Measurements from ENCODE around the gene MSI2. TPM values are rescaled to one million over a fixed set of nuclear protein-coding genes. Genes with fewer than 3 reads are reported as not detected.

MSI2 gene
- total and polyA plus RNA-seq, 12 donors, result 32.6 to 411 (median 148) TPM

- no peak for TF ChIP-seq POLR2A (IDR thresholded peaks at IDR 0.05)
- no peak for TF ChIP-seq CTCF (IDR thresholded peaks at IDR 0.05)
- H3K4me1 ChIP-seq (replicated peaks in 1 of 2), result peaks cover 0 to 6% of the 10 kb centered on the region in 2 donors
- H3K27me3 ChIP-seq, result no peaks in the 10 kb centered on the region
- no peak overlapping the region for H3K27ac ChIP-seq
- no peaks in the 10 kb centered on the region for H3K9me3 ChIP-seq (replicated peaks in 1 of 3)
- no peak overlapping the region for H3K4me3 ChIP-seq
- WGBS, 4 donors, result 83 to 90% (median 86%) methylated on average over 20 of the region's 20 CpGs
- DNase-seq, result no peak
- no peaks in the 10 kb centered on the region for H3K36me3 ChIP-seq (replicated peaks in 1 of 2)
- intact Hi-C loops (cut with DNase I), result no loop called here
Observed at GRCh38 chr17:57636985-57637665, 380.8 kb downstream of the MSI2 start.

- Histone ChIP-seq H3K27ac (no peak overlapping the region), H3K36me3 (replicated peaks in 1 of 2) (no peaks in the 10 kb centered on the region), H3K4me1 (replicated peaks in 1 of 2) (peaks cover 0 to 6% of the 10 kb centered on the region in 2 donors), H3K9me3 (replicated peaks in 1 of 3) (no peaks in the 10 kb centered on the region), H3K4me3 (no peak overlapping the region), H3K27me3 (no peaks in the 10 kb centered on the region)
- no peak for TF ChIP-seq POLR2A (IDR thresholded peaks at IDR 0.05)
- no peak for TF ChIP-seq CTCF (IDR thresholded peaks at IDR 0.05)
- intact Hi-C loops (cut with DNase I), result no loop called here
- no peak for DNase-seq
- WGBS, 4 donors, result 85 to 95% (median 93%) methylated on average over 3 to 6 of the region's 6 CpGs
Observed at GRCh38 chr17:57637666-57638010, 381.3 kb downstream of the MSI2 start.

- H3K27ac ChIP-seq, result no peak overlapping the region
- peaks cover 0 to 6% of the 10 kb centered on the region in 2 donors for H3K4me1 ChIP-seq (replicated peaks in 1 of 2)
- H3K36me3 ChIP-seq (replicated peaks in 1 of 2), result no peaks in the 10 kb centered on the region
- intact Hi-C loops (cut with DNase I), result no loop called here
- WGBS, 4 donors, result 88 to 96% (median 94%) methylated on average over 8 of the region's 8 CpGs
- no peak for TF ChIP-seq POLR2A (IDR thresholded peaks at IDR 0.05)
- TF ChIP-seq CTCF (IDR thresholded peaks at IDR 0.05), result no peak
- no peaks in the 10 kb centered on the region for H3K27me3 ChIP-seq
- DNase-seq, result no peak
- H3K9me3 ChIP-seq (replicated peaks in 1 of 3), result no peaks in the 10 kb centered on the region
- H3K4me3 ChIP-seq, result no peak overlapping the region
Observed at GRCh38 chr17:57638284-57638683, 382.0 kb downstream of the MSI2 start.

GRCh38 chr17:57639381-57639780 is 383.1 kb downstream of the MSI2 start:
- Histone ChIP-seq H3K36me3 (replicated peaks in 1 of 2) (no peaks in the 10 kb centered on the region), H3K27ac (no peak overlapping the region), H3K27me3 (no peaks in the 10 kb centered on the region), H3K9me3 (replicated peaks in 1 of 3) (no peaks in the 10 kb centered on the region), H3K4me3 (no peak overlapping the region), H3K4me1 (replicated peaks in 1 of 2) (peaks cover 6 to 17% of the 10 kb centered on the region in 2 donors)
- no peak for DNase-seq
- no peak for TF ChIP-seq POLR2A (IDR thresholded peaks at IDR 0.05)
- TF ChIP-seq CTCF (IDR thresholded peaks at IDR 0.05), result no peak
- intact Hi-C loops (cut with DNase I), result no loop called here
- WGBS, 4 donors, result 0 to 98% (median 80%) methylated on average over 1 to 5 of the region's 5 CpGs

Data from adrenal gland (tissue), 12 donors.